ENCODE results near the gene GPR152.
A peak's percentile ranks its signal among the peaks of the same experiment; 100 is the strongest.

GPR152 gene

DNA sequence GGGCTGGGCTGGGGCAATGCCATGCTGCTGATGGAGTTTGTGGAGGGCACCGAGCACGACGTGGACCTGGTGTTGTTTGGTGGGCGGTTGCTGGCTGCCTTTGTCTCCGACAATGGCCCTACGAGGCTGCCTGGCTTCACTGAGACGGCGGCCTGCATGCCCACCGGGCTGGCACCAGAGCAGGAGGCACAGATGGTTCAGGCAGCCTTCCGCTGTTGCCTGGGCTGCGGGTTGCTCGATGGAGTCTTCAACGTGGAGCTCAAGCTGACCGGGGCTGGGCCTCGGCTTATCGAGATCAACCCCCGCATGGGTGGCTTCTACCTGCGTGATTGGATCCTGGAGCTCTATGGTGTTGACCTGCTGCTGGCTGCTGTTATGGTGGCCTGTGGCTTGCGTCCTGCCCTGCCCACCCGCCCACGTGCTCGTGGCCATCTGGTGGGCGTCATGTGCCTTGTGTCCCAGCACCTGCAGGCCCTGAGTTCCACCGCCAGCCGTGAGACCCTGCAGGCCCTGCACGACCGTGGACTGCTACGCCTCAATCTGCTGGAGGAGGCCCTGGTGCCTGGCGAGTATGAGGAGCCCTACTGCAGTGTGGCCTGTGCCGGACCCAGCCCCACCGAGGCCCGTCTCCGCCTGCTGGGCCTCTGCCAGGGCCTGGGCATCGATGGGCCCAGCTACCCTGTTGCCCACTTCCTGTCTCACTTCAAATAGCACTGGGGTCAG, 28.5 kb downstream of the GPR152 start:
- DNase-seq (ENCODE audit: low read depth), result no peak

DNA sequence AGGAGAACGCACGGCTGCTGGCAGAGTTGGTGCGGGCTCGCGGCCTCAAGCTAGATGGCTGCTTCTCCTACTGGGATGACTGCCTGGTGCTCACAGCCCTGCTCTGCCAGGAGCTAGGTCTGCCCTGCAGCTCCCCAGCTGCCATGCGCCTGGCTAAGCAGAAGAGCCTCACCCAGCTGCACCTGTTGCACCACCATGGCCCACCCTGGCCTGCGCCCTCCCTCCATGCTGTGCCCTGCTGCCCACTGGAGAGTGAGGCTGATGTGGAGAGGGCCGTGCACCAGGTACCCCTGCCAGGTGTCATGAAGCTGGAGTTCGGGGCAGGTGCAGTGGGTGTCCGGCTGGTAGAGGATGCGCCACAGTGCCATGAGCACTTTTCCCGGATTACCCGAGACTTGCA, 29.1 kb downstream of the GPR152 start:
- no peak for DNase-seq (ENCODE audit: low read depth)

DNA sequence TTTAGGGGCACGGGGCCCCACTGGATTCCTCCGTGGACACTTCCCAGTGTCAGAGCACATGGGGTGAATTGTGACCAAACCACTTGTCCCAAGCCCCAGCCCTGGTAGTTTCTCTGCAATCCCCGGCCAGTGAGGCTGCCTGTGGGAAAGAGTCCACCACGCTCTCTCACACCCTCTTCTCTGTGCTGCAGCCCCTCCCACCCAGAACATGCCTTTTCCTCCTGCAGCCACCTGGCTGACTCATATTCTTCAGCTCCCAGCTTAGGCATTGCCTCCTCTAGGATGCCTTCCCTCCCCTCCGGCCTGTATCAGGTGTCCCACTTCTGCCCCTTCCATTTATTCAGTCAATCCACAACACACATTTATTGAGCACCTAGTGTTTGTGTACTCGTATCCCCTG, 29.6 kb downstream of the GPR152 start:
- DNase-seq (ENCODE audit: low read depth), result no peak

DNA sequence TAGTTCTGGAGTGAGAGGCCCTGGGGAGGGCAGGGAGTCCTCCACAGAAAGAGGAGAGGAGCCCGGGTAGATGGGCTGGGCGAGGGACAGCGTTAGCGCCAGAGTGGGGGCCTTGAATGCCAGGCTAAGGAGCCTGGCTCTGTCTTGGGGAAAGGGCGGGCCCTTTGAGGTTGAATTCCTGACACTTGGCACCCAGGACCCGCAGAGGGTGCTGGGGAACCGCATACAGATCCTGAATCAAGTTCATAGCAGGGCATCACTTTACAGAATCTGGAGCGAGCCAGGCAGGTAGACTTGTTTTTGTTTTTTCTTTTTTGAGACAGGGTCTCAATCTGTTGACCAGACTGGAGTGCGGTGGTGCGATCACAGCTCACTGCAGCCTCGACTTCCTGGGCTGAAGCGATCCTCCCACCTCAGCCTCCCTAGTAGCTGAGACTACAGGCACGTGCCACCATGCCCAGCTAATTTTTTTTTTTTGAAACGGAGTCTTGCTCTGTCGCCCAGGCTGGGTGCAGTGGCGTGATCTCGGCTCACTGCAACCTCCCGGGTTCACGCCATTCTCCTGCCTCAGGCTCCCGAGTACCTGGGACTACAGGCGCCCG, 31.0 kb downstream of the GPR152 start:
- DNase-seq (ENCODE audit: low read depth), result no peak

DNA sequence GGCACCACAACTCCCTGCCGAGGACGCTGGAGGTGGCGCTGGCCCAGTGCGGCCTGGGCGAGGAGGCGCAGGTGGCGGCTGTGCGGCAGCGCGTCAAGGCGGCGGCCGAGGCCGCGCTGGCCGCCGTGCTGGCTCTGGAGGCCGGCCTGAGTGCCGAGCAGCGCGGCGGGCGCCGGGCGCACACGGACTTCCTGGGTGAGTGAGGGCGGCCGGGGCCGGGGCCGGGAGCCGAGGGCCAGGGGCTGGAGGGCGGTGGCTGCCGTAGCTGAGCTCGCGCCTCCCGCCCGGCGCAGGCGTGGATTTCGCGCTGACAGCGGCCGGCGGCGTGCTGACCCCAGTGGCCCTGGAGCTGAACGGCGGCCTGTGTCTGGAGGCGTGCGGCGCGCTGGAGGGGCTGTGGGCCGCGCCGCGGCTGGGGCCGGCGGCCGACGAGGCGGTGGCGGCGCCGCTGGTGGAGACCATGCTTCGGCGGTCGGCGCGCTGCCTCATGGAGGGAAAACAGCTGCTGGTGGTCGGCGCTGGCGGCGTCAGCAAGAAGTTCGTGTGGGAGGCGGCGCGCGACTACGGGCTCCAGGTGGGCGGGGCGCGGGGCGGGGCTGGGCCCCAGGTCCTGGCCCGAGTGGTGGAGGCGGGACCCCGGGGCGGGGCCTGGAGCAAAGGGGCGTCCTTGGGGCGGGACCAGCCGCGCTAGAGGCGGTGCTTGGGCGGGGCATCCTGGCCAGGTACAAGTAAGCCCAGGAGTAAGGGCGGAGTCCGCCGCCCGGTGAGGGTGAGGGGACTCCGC, 31.7 kb downstream of the GPR152 start:
- DNase-seq (ENCODE audit: low read depth), result peak; percentile 98

DNA sequence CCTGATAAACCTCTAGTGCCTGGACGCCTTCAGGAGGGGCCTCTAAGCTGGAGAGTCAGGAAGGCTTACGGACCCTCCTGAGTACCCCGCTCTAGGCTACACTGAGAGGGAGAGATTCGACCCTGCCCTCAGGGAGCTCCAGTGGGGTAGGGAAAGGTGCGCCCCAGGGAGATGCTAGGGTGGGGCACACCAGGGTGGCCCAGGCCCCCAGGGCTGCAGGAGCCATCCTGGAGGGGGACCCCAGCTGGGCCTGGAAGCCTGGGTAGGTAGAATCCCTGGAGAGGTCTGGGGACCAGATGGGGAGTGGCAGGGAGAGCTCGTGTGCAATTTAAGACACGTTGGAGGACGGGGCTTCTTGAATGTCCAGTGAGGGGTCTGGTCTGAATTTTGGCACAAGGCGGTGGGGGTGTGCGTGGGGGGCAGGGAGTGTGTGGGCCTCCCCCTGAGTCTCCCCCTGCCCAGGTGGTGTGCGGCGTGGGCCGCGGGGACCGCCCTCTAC, 32.3 kb downstream of the GPR152 start:
- DNase-seq (ENCODE audit: low read depth), result no peak

DNA sequence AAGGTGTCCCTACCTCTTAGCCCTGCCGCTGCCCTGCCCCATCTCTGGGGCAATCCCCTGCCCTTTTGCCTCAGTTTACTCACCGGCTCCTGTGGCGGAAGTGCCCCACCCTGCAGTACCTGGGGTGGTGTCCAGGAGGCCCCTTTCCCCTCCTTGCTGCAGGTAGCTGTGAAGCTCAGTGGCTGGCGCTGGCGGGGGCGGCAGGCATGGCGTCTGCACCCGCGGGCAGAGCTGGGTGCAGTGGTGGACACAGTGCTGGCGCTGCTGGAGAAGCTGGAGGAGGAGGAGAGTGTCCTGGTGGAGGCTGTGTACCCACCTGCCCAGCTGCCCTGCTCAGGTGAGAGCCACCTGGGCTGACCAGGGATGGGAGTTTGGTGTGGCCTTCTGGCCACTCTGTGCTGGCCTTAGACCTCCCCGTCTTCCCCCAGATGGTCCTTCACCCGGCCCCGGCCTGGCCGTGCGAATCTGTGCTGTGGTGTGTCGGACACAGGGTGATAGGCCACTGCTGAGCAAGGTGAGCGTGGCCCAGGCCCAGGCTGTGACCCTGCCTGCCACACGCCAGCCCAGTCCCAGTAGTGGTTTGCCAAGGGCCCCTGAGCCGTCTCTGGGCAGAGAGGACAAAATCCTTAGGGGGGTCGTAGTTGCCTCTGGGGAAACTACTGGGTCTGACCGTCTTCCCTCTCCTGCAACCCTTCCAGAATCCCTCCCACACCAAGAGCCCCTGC, 33.0 kb downstream of the GPR152 start:
- DNase-seq (ENCODE audit: low read depth), result no peak

DNA sequence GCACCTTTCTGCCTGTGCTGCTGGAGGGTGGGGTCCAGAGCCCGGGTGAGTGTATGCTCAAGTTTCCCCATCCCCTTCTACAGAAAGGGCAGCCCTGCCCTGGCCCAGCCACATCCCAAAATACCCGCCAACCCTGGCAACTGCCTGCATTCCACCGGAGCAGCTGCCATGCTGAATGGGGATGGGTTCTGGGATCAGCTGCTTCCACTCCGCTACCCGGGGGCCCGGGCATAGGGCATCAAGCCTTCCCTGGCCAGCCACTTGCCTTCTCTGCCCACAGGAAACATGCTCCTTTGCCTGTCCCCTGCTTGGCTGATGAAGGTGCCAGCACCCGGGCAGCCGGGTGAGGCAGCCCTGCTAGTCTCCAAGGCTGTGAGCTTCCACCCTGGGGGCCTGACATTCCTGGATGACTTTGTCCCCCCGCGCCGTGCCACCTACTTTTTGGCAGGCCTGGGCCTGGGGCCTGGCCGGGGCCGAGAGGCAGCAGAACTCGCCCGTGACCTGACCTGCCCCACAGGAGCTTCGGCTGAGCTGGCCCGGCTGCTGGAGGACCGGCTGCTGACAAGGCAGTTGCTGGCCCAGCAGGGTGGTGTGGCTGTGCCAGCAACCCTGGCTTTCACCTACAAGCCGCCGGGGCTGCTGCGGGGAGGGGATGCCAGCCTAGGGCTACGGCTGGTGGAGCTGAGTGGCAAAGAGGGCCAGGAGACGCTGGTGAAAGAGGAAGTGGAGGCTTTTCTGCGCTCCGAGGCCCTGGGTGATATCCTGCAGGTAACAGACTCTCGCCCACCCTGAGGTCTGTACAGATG, 33.9 kb downstream of the GPR152 start:
- DNase-seq (ENCODE audit: low read depth), result no peak

DNA sequence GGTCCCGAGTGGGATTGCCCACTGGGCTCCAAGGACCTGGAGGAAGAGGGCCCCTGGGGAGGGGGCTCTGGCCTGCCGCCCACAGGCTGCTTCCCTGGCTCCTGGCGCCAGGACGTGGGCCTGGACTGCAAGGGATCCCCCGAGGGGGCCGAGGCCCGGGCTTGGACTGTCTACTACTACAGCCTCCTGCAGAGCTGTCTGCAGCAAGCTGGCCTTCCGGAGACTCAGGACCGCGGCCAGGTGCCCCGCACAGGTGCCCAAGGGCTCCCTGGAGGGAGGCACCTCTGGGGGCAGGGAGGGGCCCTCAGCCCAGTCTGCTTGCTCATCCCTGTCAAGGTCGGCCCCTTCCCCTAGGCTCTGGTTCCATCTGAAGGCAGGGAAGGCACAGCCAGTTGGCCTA, 35.1 kb downstream of the GPR152 start:
- no peak for DNase-seq (ENCODE audit: low read depth)

DNA sequence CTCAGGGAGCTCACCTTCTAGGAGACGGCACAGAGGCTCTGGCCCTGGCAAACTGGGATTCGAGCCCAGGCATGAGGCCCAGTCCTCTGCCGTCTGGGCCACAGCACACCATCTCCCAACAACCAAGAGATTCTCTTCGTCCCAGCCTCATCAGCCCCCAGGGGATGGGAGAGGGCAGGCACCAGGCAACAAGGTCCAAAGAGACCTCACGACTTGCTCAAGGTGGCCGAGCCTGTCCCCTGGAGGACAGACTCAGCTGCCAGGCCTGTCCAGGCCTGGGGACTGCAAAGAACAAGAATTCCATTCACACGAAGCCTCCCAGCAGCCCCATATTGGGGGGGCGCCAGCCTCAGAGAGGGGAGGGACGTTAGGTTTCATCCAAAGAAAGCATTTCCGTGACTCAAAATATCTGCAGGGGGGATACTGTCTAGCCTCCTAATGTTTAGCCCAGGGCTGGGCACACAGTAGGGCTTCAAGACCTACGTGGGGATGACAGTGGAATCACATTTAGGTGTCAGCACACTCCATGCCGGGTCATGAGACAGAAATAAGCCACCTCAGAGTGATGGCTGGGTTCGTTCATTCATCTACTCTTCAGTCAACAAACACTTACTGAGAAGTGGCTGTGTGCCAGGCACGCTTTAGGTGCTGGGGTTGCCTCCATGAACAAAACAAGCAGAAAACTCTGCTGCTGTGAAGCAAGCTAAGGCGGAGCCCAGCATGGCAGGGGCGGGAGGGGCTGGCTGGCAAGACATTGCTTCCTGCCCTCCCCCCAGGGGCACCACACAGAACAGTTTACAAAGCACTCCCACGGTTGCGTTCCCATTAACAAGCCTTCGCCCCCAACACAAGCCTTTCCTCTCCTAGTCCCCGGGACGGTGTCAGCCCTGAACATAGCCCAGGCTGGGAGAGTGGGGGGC, 35.9 kb downstream of the GPR152 start:
- peak; percentile 74 for DNase-seq (ENCODE audit: low read depth)

DNA sequence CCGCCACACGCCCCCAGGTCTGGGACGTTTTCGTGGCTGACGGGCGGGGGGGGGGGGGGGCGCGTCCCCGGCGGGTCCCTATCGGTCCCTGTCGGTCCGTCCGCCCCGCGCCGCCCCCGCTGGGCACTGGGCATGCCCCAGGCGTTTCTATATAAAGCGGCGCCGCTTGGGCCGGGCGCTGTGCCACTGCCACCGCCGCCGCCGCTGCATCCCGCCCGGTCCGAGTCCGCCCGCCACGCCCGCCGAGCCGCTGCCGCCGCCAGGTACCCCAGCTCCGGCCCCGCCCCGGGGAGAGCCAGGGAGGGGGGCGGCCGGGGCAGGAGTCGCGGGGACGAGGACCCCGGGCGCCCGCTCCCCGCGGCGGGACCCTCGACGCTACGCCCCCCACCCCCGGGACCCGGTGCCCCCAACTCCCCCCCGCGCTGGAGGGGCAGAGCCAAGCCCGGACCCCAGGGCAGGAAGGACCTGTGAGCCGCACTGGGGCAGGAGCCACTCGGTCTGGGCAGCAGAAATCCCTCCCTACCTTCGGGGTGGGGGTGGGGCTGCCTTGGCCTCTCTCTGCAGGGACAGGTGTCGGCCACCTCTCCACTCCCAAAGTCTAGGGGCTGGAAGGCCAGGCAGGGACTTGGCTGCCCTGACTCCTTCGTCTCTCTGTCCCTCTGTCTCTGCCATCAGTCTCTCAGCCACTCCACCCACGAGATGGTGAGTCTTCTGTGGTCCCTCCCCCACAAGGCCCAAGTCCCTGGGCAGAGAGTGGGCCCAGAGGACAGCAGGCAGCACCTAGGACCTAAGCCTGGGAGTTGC, 36.8 kb downstream of the GPR152 start, which contains the start of gene CARNS1:
TSS of gene CARNS1 (plus strand) at position 178 of the 804 bp plus-strand sequence. CDS start at position 700, 522 bp downstream.
- no peak for DNase-seq (ENCODE audit: low read depth)

DNA sequence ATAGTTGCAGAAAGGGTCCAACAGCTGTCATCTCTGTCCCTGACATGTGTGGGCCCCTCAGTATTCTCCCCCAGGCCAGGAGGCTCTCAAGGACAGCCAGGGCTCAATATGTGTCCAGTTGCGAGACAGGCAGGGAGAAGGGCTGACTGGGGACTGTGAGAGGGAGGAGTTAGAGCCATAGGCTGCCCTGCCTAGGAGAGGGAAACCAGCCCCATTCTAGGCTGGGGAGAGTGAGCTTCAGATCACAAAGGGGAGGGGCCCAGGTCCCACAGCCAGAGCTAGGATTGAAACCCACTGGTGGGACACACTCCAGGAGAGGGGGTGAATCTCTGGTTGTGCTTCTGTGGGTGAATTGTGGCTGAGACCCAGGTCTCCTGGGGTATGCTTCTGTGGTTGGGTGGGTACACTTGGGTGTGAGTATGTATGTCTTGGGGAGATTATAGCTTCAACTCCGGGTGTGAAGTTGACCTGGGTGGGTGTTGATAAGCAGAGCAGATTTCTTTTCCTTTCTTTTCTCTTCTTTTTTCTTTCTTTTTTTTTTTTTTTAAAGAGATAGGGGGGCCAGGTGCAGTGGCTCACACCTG, 39.2 kb downstream of the GPR152 start:
- DNase-seq (ENCODE audit: low read depth), result no peak

DNA sequence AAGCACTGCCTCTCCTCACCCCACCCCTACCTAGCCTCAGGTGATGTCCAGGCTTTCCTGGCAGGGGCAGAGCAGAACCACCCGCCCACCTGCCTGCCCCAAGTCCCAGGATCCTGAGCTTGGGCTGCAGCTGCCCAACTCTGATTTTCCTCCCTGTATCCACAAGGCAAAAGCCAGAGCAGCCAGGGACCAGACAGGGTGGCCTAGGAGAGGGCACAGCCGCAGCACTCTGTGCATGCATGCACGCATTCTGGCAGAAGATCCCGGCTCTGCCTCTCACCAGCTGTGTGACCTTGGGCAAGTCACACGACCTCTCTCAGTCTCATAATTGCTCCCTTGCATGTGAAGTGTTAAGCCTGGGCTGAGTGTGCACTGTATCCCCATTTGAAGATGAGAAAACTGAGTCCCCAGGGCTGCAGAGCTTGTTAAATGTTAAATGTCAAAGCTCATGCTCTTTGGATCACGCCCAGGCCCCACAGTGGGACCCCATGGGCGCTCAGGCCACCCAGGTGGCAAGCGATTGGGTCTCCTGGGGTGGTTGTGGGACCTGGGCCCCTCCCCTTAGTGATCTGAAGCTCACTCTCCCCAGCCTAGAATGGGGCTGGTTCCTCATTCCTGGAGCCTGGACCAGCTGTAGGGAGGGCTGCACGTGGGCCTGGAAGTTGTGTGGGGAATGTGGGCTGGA, 39.9 kb downstream of the GPR152 start:
- no peak for DNase-seq (ENCODE audit: low read depth)

DNA sequence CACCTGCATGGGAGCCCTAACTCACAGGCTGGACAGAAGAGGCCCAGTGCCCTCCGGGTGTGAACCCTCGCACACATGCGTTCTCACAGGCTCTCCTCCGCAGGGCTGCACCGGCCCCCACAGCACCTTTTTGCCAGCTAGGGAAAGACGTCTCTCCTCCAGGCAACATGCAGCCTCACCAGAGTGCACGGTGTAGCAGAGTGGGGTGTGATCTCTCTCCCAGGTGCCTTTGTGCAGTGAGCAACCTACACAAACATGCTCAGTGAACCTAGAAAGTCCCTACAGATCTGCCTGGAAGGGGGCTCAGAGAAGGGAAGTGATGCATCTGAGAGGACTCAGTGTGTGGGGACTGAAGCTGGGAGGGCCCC, 40.8 kb downstream of the GPR152 start:
- no peak for DNase-seq (ENCODE audit: low read depth)

DNA sequence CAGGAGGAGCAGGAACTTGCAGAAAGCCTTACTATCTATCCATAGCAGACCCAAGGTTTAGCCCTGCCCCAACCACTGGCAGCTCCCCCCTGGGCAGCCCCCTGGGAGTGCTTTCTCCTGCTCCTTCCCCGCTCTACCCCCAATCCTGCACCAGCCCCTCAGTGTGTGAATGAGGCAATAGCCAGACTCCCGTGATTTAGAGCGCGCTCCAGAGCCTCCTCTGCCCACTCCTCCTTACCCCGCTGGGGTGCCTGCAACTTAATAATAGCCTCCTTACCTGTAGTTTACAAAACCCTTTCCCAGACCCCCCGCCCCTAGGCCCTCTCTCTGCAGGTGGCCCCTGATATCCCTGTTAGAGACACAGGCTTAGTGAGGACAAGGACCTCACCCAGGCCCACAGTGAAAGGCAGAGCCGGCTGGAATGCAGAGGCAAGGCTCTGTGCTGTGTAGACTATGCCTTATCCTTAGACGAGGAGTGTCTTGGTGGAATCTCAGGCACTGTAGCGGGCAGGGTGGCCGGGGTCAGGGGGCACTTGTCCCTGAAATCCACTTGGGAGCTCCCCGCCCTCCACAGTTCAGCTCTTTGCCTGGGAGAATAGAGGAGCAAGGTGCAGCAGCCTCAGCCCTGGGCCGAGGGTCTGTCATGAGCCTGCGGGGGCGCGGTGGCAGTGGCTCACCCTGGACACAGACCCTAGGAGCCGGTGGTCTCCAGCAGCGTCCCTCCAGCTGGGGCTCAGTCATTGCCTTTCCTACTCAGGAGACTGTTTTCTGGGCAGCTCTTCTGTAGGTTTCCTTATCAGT, 41.3 kb downstream of the GPR152 start:
- no peak for DNase-seq (ENCODE audit: low read depth)

DNA sequence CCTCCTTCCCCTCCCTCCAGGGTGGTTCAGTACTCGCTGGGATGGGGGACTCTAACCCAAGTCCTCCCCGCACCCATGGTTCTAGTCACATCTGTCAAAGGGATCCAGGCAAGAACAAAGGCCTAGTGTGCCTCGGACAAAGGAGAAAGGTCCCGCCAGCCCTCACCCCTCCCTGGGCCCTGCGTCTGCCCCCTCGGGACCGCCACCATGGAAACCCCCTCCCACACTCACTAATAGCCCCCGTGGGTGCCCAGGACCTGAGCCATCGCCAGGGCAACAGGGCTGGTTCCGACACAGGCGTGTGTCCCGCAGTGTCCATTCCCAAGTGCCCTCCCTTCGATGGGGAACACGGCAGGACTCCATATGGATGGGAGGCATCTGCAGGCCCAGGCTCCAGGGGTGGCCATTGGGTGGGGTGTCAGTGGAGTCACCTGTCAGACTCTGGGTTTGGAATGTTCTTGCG, 42.1 kb downstream of the GPR152 start:
- no peak for DNase-seq (ENCODE audit: low read depth)

DNA sequence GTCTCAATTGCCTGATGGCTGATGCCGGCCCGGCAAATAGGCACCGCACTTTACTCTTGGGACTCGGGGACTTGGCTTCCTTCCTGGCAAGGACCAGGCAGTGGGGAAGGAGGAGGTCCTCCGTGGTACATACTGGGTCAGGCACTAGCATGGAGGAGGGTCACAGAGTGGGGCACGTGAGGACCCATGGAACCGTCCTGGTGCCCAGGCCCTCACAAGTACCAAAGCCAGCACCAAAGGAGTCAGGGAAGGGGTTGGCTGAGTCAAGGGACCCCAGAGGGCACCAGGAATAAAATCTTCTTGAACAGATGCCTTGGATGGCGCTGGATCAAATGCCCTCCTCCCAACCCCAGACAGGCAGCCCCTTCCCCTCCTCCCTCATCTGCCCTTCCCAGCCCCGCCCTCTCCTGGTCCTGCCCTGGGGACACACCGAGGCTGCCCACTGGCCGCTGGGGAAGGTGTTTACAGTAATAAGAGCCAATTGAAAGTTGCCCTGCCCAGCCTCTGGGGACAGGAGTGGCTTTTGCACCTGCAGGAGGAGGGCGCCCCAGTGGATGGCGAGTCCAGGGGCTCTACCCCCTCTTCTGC, 42.7 kb downstream of the GPR152 start:
- no peak for DNase-seq (ENCODE audit: low read depth)
